Measurements from ENCODE around the gene MYLK4. TPM values are rescaled to one million over a fixed set of nuclear protein-coding genes. Genes with fewer than 3 reads are reported as not detected.

Gene MYLK4
- total RNA-seq (2014; rRNA removed; shearing (Covaris generic)) = 0.29 and 0.60 TPM in 2 replicates

- DNase-seq (ENCODE audit: low read depth) = no peak
Observed at GRCh38 chr6:2750832-2751231, at the start of gene MYLK4. TSS of gene MYLK4 (minus strand) at chr6:2750922. CDS start at chr6:2749294, 1,628 bp downstream.

GRCh38 chr6:2799936-2800527 lies 49.3 kb upstream of the MYLK4 start:
- DNase-seq (ENCODE audit: low read depth) = peak; percentile 34

GRCh38 chr6:2798586-2799134 lies 47.9 kb upstream of the MYLK4 start:
- no peak for DNase-seq (ENCODE audit: low read depth)

GRCh38 chr6:2797564-2798031 lies 46.9 kb upstream of the MYLK4 start:
- no peak for DNase-seq (ENCODE audit: low read depth)

- no peak for DNase-seq (ENCODE audit: low read depth)
Observed at GRCh38 chr6:2796861-2797260, 46.1 kb upstream of the MYLK4 start.

GRCh38 chr6:2795956-2796355 lies 45.2 kb upstream of the MYLK4 start:
- no peak for DNase-seq (ENCODE audit: low read depth)

GRCh38 chr6:2795162-2795561 lies 44.4 kb upstream of the MYLK4 start:
- no peak for DNase-seq (ENCODE audit: low read depth)

GRCh38 chr6:2794171-2794730 lies 43.5 kb upstream of the MYLK4 start:
- DNase-seq (ENCODE audit: low read depth) = peak; percentile 37

- DNase-seq (ENCODE audit: low read depth) = no peak
Observed at GRCh38 chr6:2793534-2794151, 42.9 kb upstream of the MYLK4 start.

- peak; percentile 14 for DNase-seq (ENCODE audit: low read depth)
Observed at GRCh38 chr6:2792330-2793110, 41.8 kb upstream of the MYLK4 start.

- DNase-seq (ENCODE audit: low read depth) = no peak
Observed at GRCh38 chr6:2791450-2791974, 40.8 kb upstream of the MYLK4 start.

GRCh38 chr6:2790588-2791449 lies 40.1 kb upstream of the MYLK4 start:
- peak; percentile 67 for DNase-seq (ENCODE audit: low read depth)

- no peak for DNase-seq (ENCODE audit: low read depth)
Observed at GRCh38 chr6:2786269-2786668, 35.5 kb upstream of the MYLK4 start.

- no peak for DNase-seq (ENCODE audit: low read depth)
Observed at GRCh38 chr6:2784930-2785329, 34.2 kb upstream of the MYLK4 start.

GRCh38 chr6:2784061-2784460 lies 33.3 kb upstream of the MYLK4 start:
- DNase-seq (ENCODE audit: low read depth) = no peak

- DNase-seq (ENCODE audit: low read depth) = no peak
Observed at GRCh38 chr6:2783188-2783963, 32.7 kb upstream of the MYLK4 start.

GRCh38 chr6:2782825-2783187 lies 32.1 kb upstream of the MYLK4 start:
- no peak for DNase-seq (ENCODE audit: low read depth)

- no peak for DNase-seq (ENCODE audit: low read depth)
Observed at GRCh38 chr6:2782356-2782708, 31.6 kb upstream of the MYLK4 start.

GRCh38 chr6:2781685-2782355 lies 31.1 kb upstream of the MYLK4 start:
- DNase-seq (ENCODE audit: low read depth) = no peak

Measured in RPMI7951 (cell line).